ENCODE results near the gene ISG15. TPM values are rescaled to one million over a fixed set of nuclear protein-coding genes. Genes with fewer than 3 reads are reported as not detected.
"Not testable (repeated sequence)": the region's sequence is repeated elsewhere in the genome, so short reads cannot be mapped to it uniquely, and the experiment has no call there.

ISG15 gene
- total RNA-seq, 1 donor from 2014 or later, result 18.2 TPM

GRCh38 chr1:1051127-1051810, 38.0 kb downstream of the ISG15 start:
- intact Hi-C loops (cut with DNase I), result no loop called here

GRCh38 chr1:1052003-1052840, 38.9 kb downstream of the ISG15 start:
- DNase-seq (ENCODE audit: low spot score), result no peak

More at GRCh38 chr1:1051127-1051810, 38.0 kb downstream of the ISG15 start:
- no peak for DNase-seq (ENCODE audit: low spot score)

GRCh38 chr1:1053022-1053421, 39.7 kb downstream of the ISG15 start:
- DNase-seq (ENCODE audit: low spot score), result no peak
- intact Hi-C loops (cut with DNase I), result no loop called here

More at GRCh38 chr1:1052003-1052840, 38.9 kb downstream of the ISG15 start:
- intact Hi-C loops (cut with DNase I), result no loop called here

DNA sequence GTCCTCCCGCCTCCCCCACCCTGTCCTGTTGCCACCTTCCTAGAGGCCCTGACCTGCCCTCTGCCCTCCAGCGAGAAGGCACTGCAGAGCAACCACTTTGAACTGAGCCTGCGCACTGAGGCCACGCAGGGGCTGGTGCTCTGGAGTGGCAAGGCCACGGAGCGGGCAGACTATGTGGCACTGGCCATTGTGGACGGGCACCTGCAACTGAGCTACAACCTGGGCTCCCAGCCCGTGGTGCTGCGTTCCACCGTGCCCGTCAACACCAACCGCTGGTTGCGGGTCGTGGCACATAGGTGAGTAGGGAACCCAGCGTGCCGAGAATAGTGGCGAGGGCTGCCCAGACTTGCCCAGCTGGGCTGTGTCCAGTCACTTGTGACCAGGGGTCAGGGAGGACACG, 40.4 kb downstream of the ISG15 start:
- intact Hi-C loops (cut with DNase I), result no loop called here
- no peak for DNase-seq (ENCODE audit: low spot score)

GRCh38 chr1:1054099-1054700, 40.9 kb downstream of the ISG15 start:
- intact Hi-C loops (cut with DNase I), result no loop called here
- DNase-seq (ENCODE audit: low spot score), result no peak

GRCh38 chr1:1054971-1055370, 41.7 kb downstream of the ISG15 start:
- no peak for DNase-seq (ENCODE audit: low spot score)
- intact Hi-C loops (cut with DNase I), result no loop called here

GRCh38 chr1:1055841-1056736, 42.8 kb downstream of the ISG15 start:
- intact Hi-C loops (cut with DNase I), result no loop called here
- no peak for DNase-seq (ENCODE audit: low spot score)

GRCh38 chr1:1057769-1058087, 44.4 kb downstream of the ISG15 start:
- intact Hi-C loops (cut with DNase I), result not testable (repeated sequence)

DNA sequence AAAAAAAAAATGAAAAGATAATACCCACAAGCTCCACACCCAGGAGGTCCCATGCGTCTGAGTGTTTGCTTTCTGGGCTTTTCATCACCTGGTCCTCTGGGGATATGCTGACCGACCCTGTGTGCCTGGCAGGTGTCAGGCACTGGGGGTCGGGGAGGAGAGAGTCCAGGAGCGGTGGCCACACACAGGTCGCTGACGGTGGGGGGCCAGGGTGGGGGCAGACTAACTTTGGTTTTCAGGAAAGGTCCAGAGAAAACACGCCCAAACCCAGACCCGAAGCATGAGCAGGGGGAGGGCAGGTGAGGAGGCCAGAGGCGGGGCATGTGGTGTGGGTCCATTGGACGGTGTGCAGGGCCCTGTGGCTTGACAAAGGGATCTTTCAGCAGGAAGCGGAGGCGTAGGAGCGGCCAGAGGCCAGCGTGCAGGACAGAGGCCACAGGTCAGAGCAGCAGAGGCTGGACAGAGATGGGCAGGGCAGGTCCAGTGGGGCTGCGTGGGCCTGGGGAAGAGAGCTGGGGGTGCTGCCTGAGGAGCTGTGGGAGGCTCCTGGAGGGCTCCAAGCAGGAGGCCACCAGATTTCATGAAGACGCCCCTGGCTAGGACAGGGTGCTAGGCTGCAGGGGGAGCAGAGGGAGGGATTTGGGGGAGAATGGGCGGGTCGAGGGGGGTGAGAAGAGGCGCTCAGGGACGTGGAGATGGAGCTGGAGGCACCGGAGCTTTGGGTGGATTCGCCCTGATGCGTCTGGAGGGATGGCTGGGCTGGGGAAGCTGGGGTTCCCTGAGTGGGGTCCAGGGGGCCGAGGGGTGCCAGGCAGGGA, 45.0 kb downstream of the ISG15 start:
- no peak for DNase-seq (ENCODE audit: low spot score)
- intact Hi-C loops (cut with DNase I), result no loop called here

More at GRCh38 chr1:1057769-1058087, 44.4 kb downstream of the ISG15 start:
- not testable (repeated sequence) for DNase-seq (ENCODE audit: low spot score)

DNA sequence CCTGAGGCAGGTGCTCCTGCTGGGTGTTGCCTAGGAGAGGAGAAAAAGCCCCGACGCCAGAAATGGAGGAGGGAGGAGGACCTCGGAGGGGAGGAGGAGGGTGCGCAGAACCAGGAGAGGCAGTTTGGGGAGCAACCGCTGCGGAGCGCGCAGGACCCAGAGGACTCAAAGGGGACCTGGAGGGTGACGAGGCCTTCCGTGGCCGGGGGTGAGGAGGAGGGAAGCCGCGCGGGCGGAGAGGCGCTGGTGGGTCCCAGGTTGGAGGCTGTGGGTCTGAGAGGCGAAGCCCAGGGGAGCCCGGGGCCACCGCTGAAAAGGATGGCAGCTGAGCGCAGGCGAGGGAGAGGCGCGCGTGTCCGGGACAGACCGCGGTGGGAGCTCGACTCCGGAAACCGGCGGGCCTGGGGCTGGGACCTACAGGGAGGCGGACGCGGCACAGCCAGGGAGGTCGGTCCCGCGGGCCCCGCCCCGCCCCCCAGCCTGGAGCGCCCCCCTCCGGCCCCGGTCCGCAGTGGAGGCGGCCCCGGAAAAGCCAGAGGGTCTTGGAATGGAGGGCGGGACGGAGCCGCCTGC, 45.7 kb downstream of the ISG15 start:
- intact Hi-C loops (cut with DNase I), result no loop called here
- DNase-seq (ENCODE audit: low spot score), result no peak

DNA sequence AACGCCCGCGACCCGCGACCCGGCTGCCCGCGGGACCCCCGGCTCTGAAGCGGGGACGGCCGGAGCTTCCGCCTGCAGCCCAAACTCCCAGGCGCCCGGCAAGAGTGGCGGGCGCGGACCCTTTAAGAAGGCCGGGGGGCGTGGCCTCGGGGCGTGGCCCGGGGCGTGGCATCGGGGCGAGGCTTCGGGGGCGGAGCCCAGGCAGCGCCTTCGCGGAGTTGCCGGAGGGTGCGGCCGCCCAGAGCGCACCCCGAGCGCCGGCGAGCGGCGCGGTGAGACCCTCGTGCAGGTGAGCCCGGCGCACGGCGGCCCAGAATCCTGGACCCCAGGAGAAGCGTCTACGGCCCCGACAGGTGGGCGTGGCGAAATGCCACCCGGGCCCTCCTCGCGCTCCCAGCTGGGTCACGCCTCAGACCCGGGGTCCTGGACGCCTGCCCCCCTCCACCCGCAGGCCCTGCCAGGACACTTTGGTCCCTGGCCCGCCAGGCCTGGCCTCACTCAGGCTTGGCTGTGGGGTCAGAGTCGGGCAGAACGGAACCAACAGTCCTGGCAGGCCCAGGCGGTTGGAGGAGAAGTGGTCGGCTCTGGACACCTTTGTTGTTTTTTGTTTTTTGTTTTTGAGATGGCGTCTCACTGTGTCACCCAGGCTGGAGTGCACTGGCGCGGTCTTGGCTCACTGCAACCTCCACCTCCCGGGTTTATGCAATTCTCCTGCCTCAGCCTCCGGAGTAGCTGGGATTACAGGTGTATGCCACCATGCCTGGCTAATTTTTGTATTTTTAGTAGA, 46.4 kb downstream of the ISG15 start:
- DNase-seq (ENCODE audit: low spot score), result peak; percentile 87
- intact Hi-C loops (cut with DNase I), result loop anchor here (10.0 kb wide), 1 partner anchor 45 kb away; the partner anchor contains the start of gene ISG15

DNA sequence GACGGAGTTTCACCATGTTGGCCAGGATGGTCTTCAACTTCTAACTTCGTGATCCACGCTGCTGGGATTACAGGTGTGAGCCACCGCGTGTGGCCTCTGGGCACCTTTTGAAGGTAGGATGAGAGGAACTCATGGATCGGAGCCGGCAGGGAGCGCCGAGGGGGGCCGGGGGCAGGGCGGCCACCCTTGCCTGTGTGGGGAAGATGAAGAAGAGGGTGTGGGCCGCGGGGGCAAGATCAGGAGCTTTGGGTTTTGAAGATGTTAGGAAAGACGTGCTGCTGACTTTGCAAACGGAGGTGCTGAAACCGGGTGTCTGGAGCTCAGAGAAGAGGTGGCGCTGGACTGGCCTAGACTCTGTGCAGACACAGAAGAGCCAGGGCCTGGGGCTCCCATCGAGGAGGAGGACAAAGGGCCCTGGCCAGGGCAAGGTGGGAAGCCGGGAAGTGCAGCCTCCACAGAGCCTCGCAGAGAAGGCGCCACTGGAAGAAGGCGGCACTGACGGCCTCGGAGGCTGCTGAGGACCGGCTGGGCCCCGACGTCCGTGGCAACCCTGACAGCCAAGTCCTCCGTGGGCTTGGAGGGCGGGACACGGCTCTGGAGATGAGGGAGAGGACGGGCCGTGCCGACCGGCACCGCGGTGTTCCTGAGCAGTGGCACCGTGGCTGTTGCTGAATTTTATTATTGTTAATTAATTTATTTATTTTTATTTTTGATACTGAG, 47.1 kb downstream of the ISG15 start:
- intact Hi-C loops (cut with DNase I), result loop anchor here (10.0 kb wide), 1 partner anchor 46 kb away; the partner anchor contains the start of gene ISG15
- no peak for DNase-seq (ENCODE audit: low spot score)

DNA sequence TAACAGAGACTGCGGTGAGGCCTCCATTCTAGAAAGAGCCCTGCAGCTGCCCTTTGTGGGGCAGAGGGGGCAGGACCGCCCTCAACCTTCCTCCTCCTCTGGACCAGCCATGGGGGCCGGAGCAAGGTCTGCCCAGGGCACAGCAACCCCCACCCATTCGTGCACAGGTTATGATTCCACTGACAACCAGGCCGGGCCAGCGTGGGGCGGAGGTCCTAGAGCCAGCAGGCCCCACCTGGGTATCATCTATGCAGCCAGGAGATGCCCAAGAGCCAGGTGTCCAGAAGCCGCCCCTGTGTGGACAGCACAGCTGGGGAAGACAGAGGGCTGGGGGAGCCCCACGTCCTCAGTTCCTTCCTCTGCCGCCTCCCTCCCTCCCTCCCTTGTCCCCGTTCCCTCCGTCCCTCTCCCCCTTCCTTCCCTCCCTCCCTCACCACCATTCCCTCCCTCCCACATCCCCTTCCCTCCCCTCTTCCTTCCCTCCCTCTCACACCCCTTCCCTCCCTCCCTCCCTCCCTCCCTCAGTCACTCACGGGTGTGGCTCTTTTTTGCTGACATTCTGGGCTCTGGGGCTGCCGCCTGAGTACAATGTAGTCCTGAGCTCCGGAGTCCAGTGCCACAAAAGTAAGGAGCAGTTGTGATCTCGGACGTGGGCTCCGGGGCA, 48.5 kb downstream of the ISG15 start:
- DNase-seq (ENCODE audit: low spot score), result no peak
- intact Hi-C loops (cut with DNase I), result loop anchor here (2.0 to 10.0 kb wide), 2 partner anchors 29 to 47 kb away; partner anchors contain the start of gene ISG15

GRCh38 chr1:1062348-1063163, 49.3 kb downstream of the ISG15 start:
- no peak for DNase-seq (ENCODE audit: low spot score)
- intact Hi-C loops (cut with DNase I), result loop anchor here (2.0 to 10.0 kb wide), 2 partner anchors 30 to 48 kb away; partner anchors contain the start of gene ISG15

DNA sequence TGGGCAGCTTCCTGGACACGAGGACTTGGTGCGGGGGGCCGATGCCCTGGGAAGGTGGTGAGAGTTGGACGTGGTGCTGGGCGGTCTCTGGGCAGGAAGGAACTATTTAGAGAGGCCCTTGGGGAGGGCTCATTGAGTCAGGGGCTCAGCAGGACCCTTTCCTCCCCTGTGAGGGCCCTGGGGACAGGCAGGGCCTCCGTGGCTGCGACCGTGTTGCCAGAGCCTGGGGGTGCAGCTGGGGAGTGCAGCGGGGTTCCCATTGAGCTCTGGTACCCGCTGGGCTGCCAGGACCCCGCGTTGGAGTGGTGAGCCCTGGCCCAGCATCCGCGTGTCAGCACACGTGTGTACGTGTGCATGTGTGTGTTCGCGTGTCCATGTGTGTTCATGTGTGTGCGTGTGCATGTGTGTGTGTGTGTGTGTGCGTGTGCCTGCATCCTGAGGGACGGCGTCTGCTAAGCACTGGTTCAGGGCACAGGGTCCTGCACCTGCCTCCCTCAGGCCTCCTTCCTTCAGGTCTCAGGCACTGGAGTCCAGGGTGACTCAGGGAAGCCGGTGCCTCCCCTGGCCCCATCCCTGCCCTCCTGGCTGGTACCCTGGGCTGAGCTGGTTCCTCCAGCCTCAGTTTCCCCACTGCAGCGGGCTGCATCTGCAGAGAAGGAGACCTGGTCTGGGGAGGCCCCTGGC, 50.1 kb downstream of the ISG15 start:
- intact Hi-C loops (cut with DNase I), result loop anchor here (2.0 to 10.0 kb wide), 2 partner anchors 31 to 49 kb away; partner anchors contain the start of gene ISG15
- DNase-seq (ENCODE audit: low spot score), result no peak

Data from cardiac septum (tissue), 1 donor.